Left ventricle myocardium inferior (tissue), 1 donor: Measurements from ENCODE around the gene RASL10B. TPM values are rescaled to one million over a fixed set of nuclear protein-coding genes. Genes with fewer than 3 reads are reported as not detected.

ENCODE experiments used
- DNase-seq: peaks from one replicate; pipeline ENCODE4 v3.0.0-alpha.2; 2020
- H3K27ac ChIP-seq: fragments of 200-600 bp; replicated peaks from 2 replicates; pipeline ENCODE4 v1.8.0; 2021
- H3K27me3 ChIP-seq: fragments of 200-600 bp; 2 replicates; pipeline ENCODE4 v1.8.0; 2021; ENCODE audit warnings: low read depth
- H3K36me3 ChIP-seq: fragments of 200-600 bp; 2 replicates; pipeline ENCODE4 v1.8.0; 2021
- H3K4me1 ChIP-seq: fragments of 200-600 bp; 2 replicates; pipeline ENCODE4 v1.8.0; 2021
- H3K4me3 ChIP-seq: fragments of 200-600 bp; 2 replicates; pipeline ENCODE4 v1.8.0; 2021; ENCODE audit warnings: mild to moderate bottlenecking, moderate library complexity
- H3K9me3 ChIP-seq: fragments of 200-600 bp; replicated peaks from 2 replicates; pipeline ENCODE4 v1.8.0; 2021
- CTCF ChIP-seq: fragments of 200-600 bp; IDR thresholded peaks from 2 replicates; pipeline ENCODE4 v1.8.0; 2021; ENCODE audit warnings: antibody characterized with exemption, mild to moderate bottlenecking, borderline replicate concordance
- intact Hi-C: fragments of 100-400 bp; cut with micrococcal nuclease; formaldehyde crosslinking; loops from one replicate; pipeline ENCODE4 v1.11.0; 2022
- long read RNA-seq: library from polyadenylated mRNA; unstranded; transcript quantifications from one replicate; pipeline ENCODE4 v2.0.0, GENCODE V29; 2021
- total RNA-seq: library from RNA; stranded (reverse); fragmentation: NEBNext Ultra II Directional; extraction: Animal tissue kit (Norgen Biotek cat#: 25700); gene quantifications from one replicate; pipeline ENCODE4 v1.2.1, GENCODE V29; 2021
- donor health status: DM: no; HTN: yes; CAD: no; lungs with severe emphysema.

RASL10B gene
- total RNA-seq, result 18.4 TPM
- long read RNA-seq, transcript RASL10B-201 (4 exons, 3,205 nt), result major isoform, 56 of 78 reads
- long read RNA-seq, partial matches to known transcripts, result 4 of 78 reads
- long read RNA-seq, other reads (novel, unspliced or antisense), result 18 of 78 reads

GRCh38 chr17:35731239-35731916 lies at the start of gene RASL10B:
RASL10B (plus strand) TSS chr17:35731639; CDS start chr17:35735185, 3,546 bp downstream.
- intact Hi-C loops, result no loop called here
- Histone ChIP-seq H3K4me3 (peak within 1 kb of the TSS; percentile 77), H3K27ac (peak within 1 kb of the TSS; percentile 35)

GRCh38 chr17:35683591-35683990 lies 47.8 kb upstream of the RASL10B start:
- no peaks in the 10 kb centered on the region for H3K27me3 ChIP-seq
- no peak for TF ChIP-seq CTCF
- H3K9me3 ChIP-seq, result no peaks in the 10 kb centered on the region
- no peaks in the 10 kb centered on the region for H3K4me1 ChIP-seq
- peaks cover 89% of the 10 kb centered on the region for H3K36me3 ChIP-seq
- intact Hi-C loops, result no loop called here
- no peak overlapping the region for H3K27ac ChIP-seq
- no peak for DNase-seq
- no peak overlapping the region for H3K4me3 ChIP-seq

More at GRCh38 chr17:35731239-35731916, at the start of gene RASL10B:
- peak; percentile 60 for DNase-seq
- peaks cover 32% of the 10 kb centered on the region for H3K4me1 ChIP-seq
- no peaks in the 10 kb centered on the region for H3K27me3 ChIP-seq
- no peaks in the 10 kb centered on the region for H3K9me3 ChIP-seq
- TF ChIP-seq CTCF, result no peak
- no peaks in the 10 kb centered on the region for H3K36me3 ChIP-seq

GRCh38 chr17:35684055-35684802 lies 47.2 kb upstream of the RASL10B start:
- Histone ChIP-seq H3K36me3 (peaks cover 90% of the 10 kb centered on the region), H3K27ac (no peak overlapping the region), H3K4me1 (no peaks in the 10 kb centered on the region), H3K9me3 (no peaks in the 10 kb centered on the region), H3K27me3 (no peaks in the 10 kb centered on the region), H3K4me3 (no peak overlapping the region)
- TF ChIP-seq CTCF, result no peak
- intact Hi-C loops, result no loop called here
- no peak for DNase-seq

GRCh38 chr17:35692512-35693210 lies 38.8 kb upstream of the RASL10B start:
- H3K36me3 ChIP-seq, result peaks cover 63% of the 10 kb centered on the region
- H3K27ac ChIP-seq, result no peak overlapping the region
- TF ChIP-seq CTCF, result no peak
- H3K9me3 ChIP-seq, result no peaks in the 10 kb centered on the region
- DNase-seq, result no peak
- no peak overlapping the region for H3K4me3 ChIP-seq
- intact Hi-C loops, result no loop called here
- no peaks in the 10 kb centered on the region for H3K27me3 ChIP-seq
- peaks cover 19% of the 10 kb centered on the region for H3K4me1 ChIP-seq

GRCh38 chr17:35693662-35694061 lies 37.8 kb upstream of the RASL10B start:
- H3K27me3 ChIP-seq, result no peaks in the 10 kb centered on the region
- H3K36me3 ChIP-seq, result peaks cover 53% of the 10 kb centered on the region
- H3K4me3 ChIP-seq, result no peak overlapping the region

More at GRCh38 chr17:35693662-35694061, 37.8 kb upstream of the RASL10B start:
- DNase-seq, result no peak
- Histone ChIP-seq H3K27ac (no peak overlapping the region), H3K9me3 (no peaks in the 10 kb centered on the region), H3K4me1 (peaks cover 19% of the 10 kb centered on the region)
- intact Hi-C loops, result no loop called here
- no peak for TF ChIP-seq CTCF
